Activated naive CD4-positive, alpha-beta T cell treated with Interleukin-2 at 50 U/mL for 16 hours (primary cell): Measurements from ENCODE around the gene OR13F1.
"Not testable (repeated sequence)": the region's sequence is repeated elsewhere in the genome, so short reads cannot be mapped to it uniquely, and the experiment has no call there.

Experiments used
- DNase-seq: peaks from one replicate; pipeline ENCODE4 v3.0.0-alpha.2; 2020

The OR13F1 gene, protein sequence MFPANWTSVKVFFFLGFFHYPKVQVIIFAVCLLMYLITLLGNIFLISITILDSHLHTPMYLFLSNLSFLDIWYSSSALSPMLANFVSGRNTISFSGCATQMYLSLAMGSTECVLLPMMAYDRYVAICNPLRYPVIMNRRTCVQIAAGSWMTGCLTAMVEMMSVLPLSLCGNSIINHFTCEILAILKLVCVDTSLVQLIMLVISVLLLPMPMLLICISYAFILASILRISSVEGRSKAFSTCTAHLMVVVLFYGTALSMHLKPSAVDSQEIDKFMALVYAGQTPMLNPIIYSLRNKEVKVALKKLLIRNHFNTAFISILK

DNA sequence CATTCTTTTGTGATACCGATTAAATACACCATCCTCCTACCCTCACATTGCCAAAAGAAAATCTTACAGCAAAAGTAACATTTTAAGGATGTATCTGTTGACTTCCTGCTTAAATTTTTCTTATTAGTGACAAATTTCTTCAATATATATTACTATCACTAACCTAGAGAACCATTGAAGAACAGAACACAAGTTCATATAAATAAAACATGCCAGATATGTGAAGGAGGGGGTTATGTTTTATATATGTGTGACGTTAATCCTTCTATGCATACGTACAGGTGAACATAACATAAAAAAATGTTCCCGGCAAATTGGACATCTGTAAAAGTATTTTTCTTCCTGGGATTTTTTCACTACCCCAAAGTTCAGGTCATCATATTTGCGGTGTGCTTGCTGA, at the start of gene OR13F1:
Gene OR13F1, plus strand, starts transcription at position 301 of the 400 bp plus-strand sequence. Its CDS starts 0 bp downstream, at position 301.
- no peak for DNase-seq

- no peak for DNase-seq
Measured at GRCh38 chr9:104456831-104457230, 47.2 kb upstream of the OR13F1 start.

GRCh38 chr9:104463864-104464263, 40.2 kb upstream of the OR13F1 start:
- DNase-seq = no peak

DNA sequence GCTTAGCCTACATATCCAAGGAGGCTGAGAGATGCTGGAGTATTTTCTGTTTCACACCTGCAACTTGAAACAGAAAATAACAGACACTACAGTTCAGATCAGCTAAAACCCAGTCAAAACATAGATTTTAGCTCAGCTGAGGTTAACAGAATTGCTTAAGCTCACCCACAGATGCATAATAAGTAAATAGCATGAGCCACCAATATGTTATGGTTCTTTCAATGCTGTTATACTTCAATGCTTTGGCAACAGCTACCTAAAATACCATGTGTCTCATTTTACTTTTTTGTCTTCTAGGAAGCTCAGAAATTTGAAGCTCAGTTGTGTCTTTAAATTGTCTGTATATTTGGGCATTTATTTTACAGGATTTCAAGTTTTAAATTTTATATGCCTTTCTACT, 35.8 kb upstream of the OR13F1 start:
- DNase-seq = no peak

DNA sequence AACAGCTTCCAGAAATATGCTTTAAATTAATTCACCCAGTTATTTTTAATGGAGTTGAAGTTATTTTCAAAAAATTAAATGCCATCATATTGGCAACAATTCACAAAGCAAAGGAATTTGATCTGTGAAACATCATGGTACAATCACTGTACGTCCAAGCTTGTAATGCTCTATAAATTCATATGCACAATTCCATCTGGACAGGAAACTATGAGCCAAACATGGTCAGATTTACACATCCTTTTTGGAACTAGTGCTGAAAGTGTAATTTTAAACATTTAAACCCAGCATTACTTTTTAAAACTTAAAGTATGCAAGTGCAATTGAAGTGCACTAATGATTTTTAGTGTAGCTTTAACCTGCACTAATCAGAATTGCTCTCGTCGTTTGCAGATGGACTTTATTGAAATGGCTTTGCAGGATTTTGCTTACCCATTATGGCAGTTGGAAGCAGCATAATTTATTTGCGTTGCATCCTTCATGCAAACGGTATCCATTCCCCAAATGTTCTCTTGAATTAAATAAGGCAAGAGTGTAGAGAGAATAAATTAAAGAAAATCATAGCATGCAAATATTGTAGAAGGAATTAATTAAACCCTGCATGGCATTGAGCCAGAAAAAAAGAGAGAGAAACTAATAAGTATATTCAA, 21.0 kb upstream of the OR13F1 start:
- DNase-seq = no peak

DNA sequence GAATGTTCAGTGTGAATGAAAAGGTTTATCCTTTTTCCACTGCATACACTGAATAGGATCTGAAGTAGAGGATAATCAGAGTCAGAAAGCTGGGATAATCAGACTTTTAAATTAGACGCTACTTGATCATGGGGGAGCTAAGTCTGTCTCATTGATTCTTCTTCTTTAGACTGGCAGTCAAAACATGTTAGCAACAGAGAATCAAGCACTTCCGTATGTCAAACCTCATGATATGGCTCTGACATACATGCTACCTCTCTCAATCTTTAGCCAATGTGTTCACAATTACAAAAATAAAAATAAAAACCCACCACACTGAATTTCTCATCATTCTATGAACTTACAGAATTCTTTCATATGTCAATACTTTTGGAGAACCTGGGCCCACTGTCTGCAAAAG, 19.0 kb upstream of the OR13F1 start:
- DNase-seq = no peak

DNA sequence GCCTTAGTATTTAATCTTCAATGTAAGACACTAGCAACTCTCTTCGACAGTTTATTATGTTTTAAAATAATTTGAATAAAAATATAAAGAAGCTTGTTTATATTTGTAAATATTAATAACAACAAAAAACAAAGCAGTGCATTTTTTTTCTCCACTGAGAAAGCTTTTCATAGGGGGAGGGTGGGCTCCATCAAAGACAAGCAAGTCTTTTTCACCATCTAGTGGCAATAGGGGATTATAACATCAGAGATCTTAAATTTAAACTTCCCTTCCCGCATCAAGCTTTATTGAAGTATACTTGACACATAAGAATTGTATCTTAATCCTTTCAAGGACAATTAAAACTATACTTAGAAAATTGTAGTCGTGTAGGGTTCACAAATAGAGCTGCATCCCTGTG, 9.3 kb upstream of the OR13F1 start:
- no peak for DNase-seq

DNA sequence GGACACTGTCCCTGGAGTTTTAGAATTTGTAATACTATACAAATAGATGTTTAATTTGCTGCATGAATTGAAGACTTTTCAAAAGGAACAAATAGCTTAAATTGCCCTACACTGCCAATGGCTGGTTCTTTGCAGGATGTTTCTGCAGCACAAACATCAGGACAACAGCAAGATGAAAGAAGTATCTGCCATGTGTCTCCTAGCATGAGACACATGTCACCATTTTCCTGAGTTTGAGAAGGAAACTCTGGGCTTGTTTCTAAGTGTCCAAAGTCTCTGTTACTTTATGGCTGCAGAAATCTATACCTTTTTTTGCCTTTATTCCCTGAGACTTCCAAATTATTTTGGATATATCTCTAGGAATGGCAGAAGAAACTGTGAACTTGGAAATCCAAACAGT, 623 bp upstream of the OR13F1 start:
- DNase-seq = no peak

- DNase-seq = no peak
Measured at GRCh38 chr9:104506565-104506964, 2.5 kb downstream of the OR13F1 start.

DNA sequence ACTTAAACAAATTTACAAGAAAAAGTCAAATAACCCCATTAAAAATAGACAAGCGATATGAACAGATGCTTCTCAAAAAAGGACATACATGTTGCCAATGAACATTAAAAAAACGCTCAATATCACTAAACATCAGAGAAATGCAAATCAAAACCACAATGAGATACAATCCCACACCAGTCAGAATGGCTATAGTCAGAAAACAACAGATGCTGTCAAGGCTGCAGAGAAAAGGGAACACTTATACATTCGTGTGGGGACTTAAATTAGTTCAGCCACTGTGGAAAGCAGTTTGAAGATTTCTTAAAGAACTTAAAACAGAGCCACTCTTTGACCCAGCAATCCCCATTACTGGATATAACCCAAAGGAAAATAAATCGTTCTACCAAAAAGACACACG, 10.8 kb downstream of the OR13F1 start:
- DNase-seq = no peak

DNA sequence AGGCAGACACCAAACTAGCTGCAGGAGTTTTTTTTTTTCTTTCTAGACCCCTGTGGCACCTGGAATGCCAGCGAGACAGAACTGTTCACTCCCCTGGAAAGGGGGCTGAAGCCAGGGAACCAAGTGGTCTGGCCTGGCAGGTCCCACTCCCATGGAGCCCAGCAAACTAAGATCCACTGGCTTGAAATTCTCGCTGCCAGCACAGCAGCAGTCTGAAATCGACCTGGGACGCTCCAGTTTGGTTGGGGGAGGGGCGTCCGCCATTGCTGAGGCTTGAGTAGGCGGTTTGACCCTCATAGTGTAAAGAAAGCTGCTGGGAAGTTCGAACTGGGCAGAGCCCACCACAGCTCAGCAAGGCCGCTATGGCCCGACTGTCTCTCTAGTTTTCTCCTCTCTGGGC, 16.2 kb downstream of the OR13F1 start:
- DNase-seq = not testable (repeated sequence)

DNA sequence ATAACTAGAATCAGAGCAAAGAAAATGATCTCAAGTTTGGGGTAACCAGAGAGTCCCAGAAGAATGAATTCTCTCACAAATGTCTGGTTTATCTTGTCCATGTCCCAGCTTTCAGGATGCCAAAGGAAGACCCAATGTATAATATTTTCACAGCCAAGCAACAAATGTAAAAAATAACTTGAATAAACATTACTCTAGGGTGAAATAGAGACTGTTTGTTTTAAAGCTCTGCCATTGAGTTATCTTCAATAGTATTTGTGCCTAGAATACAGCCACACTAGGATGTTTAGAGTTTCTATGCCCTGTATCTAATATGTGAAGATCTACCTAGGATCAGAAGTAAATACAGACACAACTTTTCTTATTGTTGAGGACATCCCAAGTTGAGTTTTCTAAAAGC, 23.0 kb downstream of the OR13F1 start, which contains the start of gene OR13C4:
Gene OR13C4, minus strand, starts transcription at position 101 of the 400 bp plus-strand sequence. Its CDS starts 0 bp downstream, at position 101.
- no peak for DNase-seq

DNA sequence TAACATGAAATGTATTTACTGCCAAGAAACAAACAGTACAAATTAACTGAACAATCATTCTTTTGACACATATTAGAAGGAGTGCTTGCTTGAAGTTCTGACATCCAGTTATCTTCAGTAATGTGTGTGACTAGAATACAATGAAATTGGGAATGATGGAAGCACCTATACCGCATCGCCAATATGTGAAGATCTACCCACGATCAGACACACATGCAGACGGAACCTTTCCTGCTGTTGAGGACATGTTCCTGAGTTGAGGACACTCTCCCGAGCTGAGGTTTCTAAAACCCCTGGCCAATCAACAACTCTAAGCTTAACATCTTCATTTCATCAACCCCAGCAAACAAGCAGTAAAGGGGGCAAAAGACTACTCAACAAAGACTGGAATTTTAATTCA, 32.7 kb downstream of the OR13F1 start, which contains the start of gene OR13C3:
Gene OR13C3, minus strand, starts transcription at position 101 of the 400 bp plus-strand sequence. CDS start 133 bp downstream, outside the sequence.
- DNase-seq = no peak

- no peak for DNase-seq
Measured at GRCh38 chr9:104539275-104539674, 35.2 kb downstream of the OR13F1 start.

GRCh38 chr9:104544644-104545043, 40.6 kb downstream of the OR13F1 start:
- no peak for DNase-seq

DNA sequence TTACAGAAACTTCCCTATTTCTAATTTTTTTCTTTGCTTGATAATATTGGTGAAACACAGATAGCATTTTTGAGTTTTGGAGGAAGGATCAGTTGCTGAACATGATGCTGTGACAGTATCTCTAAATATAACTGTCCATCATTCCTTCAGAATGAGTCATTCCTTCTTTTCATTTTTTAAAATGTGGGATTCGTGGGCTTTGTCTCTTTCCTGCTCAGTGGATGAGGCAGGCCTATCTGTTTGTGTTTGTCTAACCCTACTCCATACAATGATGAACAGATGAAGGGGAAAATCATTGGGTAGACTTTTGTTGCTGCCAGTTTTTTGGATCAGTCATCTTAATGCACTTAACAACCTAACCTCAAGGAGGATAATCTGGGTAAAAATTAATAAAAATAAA, 49.2 kb downstream of the OR13F1 start:
- no peak for DNase-seq
